Breast epithelium (tissue), 4 donors: ENCODE measurements around the gene ZMIZ1. TPM values are rescaled to one million over a fixed set of nuclear protein-coding genes. Genes with fewer than 3 reads are reported as not detected.

Experiments
- DNase-seq, 2 donors: peaks; one replicate each; pipeline ENCODE4 v3.0.0-alpha.2; 2019; ENCODE audit warnings: low spot score in 2 of 2
- H3K27ac ChIP-seq, 2 donors: fragments of 200-600 bp; sonication (generic) in 1 of 2; one replicate each; pipeline ENCODE4 v1.5.1; 2016 to 2019; ENCODE audit warnings: mild to moderate bottlenecking in 1 of 2
- H3K27me3 ChIP-seq, 2 donors: fragments of 200-600 bp; sonication (generic) in 1 of 2; one replicate each; pipeline versions ENCODE4 v1.5.1 to v1.6.0; 2017 to 2019; ENCODE audit warnings: control low read depth in 1 of 2, mild to moderate bottlenecking in 1 of 2
- H3K36me3 ChIP-seq: fragments of 200-600 bp; one replicate; pipeline ENCODE4 v1.5.1; 2019
- H3K4me1 ChIP-seq, 2 donors: fragments of 200-600 bp; sonication (generic); one replicate each; pipeline ENCODE4 v1.5.1; 2016 to 2019; ENCODE audit warnings: control low read depth in 1 of 2
- H3K4me3 ChIP-seq, 3 donors: fragments of 200-600 bp; sonication (generic); 1 replicate in 2 of 3; 2 replicates in 1 of 3; pipeline ENCODE4 v1.5.1; 2016 to 2019; ENCODE audit warnings: mild to moderate bottlenecking in 3 of 3, moderate library complexity in 2 of 3
- H3K9me3 ChIP-seq, 2 donors: fragments of 200-600 bp; sonication (generic) in 1 of 2; one replicate each; pipeline ENCODE4 v1.5.1; 2016 to 2019; ENCODE audit warnings: control low read depth in 1 of 2
- CTCF ChIP-seq, 3 donors: fragments of 450-650 bp; IDR thresholded peaks; one replicate each; pipeline ENCODE4 v1.5.1; 2016 to 2017; ENCODE audit warnings: antibody characterized with exemption in 3 of 3, mild to moderate bottlenecking in 3 of 3, moderate library complexity in 3 of 3
- POLR2A ChIP-seq: fragments of 450-650 bp; IDR thresholded peaks from one replicate; pipeline ENCODE4 v1.6.1; 2016; ENCODE audit warnings: antibody characterized with exemption, mild to moderate bottlenecking, moderate library complexity
- POLR2AphosphoS5 ChIP-seq, 3 donors: sonication (generic); formaldehyde crosslinking; IDR thresholded peaks; one replicate each; pipeline ENCODE4 v1.6.1; 2017; ENCODE audit warnings: antibody characterized with exemption in 3 of 3
- intact Hi-C: fragments of 100-400 bp; cut with DNase I; formaldehyde crosslinking; loops from one replicate; pipeline ENCODE4 v1.15.1; 2023; ENCODE audit warnings: low total_unique reads
- total RNA-seq, 3 donors: library from RNA; depleted of rRNA; stranded (reverse); fragments of >200 nt; gene quantifications; one replicate each; pipeline ENCODE4 v1.1.0, GENCODE V29; 2016

Gene ZMIZ1
- total RNA-seq, 3 donors from 2014 or later, result 34.4 to 63.7 (median 39.8) TPM

- Histone ChIP-seq H3K36me3 (no peaks in the 10 kb centered on the region), H3K4me3 (no peak overlapping the region), H3K4me1 (peaks cover 0 to 9% of the 10 kb centered on the region in 2 donors), H3K9me3 (no peaks in the 10 kb centered on the region), H3K27me3 (no peaks in the 10 kb centered on the region), H3K27ac (peak overlapping the region; percentile 66 to 69)
- intact Hi-C loops, result no loop called here
- TF ChIP-seq CTCF (IDR thresholded peaks at IDR 0.05) (no peak), POLR2AphosphoS5 (IDR thresholded peaks at IDR 0.05) (no peak), POLR2A (no peak)
- DNase-seq, result no peak
Measured at GRCh38 chr10:79139124-79139835, 70.5 kb downstream of the ZMIZ1 start.

GRCh38 chr10:79140085-79140793, 71.5 kb downstream of the ZMIZ1 start:
- TF ChIP-seq POLR2AphosphoS5 (IDR thresholded peaks at IDR 0.05) (no peak), CTCF (IDR thresholded peaks at IDR 0.05) (no peak), POLR2A (no peak)
- H3K4me3 ChIP-seq, result no peak overlapping the region
- peak overlapping the region; percentile 18 to 69 for H3K27ac ChIP-seq
- H3K4me1 ChIP-seq, result peaks cover 0 to 15% of the 10 kb centered on the region in 2 donors
- no peak for DNase-seq
- H3K36me3 ChIP-seq, result no peaks in the 10 kb centered on the region
- H3K9me3 ChIP-seq, result no peaks in the 10 kb centered on the region
- no peaks in the 10 kb centered on the region for H3K27me3 ChIP-seq
- intact Hi-C loops, result no loop called here

DNA sequence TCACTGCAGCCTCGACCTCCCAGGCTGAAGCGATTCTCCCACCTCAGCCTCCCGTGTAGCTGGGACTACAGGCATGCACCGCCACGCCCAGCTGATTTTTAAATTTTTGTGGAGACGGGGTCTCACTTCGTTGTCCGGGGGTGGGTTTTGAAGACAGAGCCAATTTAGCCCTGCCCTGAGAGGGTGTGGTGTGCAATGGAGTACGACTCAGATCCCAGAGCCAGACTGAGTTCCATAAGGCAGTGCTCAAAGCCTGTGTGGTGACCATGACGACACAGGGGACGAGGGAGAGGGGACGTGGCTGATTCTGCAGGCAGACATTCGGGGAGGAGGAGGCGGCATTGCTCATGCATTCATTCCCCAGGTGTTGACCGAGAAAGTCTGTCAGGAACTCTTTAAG, 72.1 kb downstream of the ZMIZ1 start:
- no peak for DNase-seq
- intact Hi-C loops, result no loop called here
- TF ChIP-seq POLR2AphosphoS5 (IDR thresholded peaks at IDR 0.05) (no peak), CTCF (IDR thresholded peaks at IDR 0.05) (no peak), POLR2A (no peak)
- Histone ChIP-seq H3K36me3 (no peaks in the 10 kb centered on the region), H3K4me1 (peaks cover 0 to 21% of the 10 kb centered on the region in 2 donors), H3K9me3 (no peaks in the 10 kb centered on the region), H3K4me3 (no peak overlapping the region), H3K27ac (no peak overlapping the region), H3K27me3 (no peaks in the 10 kb centered on the region)

- intact Hi-C loops, result no loop called here
- H3K4me3 ChIP-seq, result no peak overlapping the region
- peaks cover 8 to 34% of the 10 kb centered on the region in 2 donors for H3K4me1 ChIP-seq
- no peaks in the 10 kb centered on the region for H3K9me3 ChIP-seq
- DNase-seq, result no peak
- no peaks in the 10 kb centered on the region for H3K36me3 ChIP-seq
- peak overlapping the region; percentile 92 to 98 for H3K27ac ChIP-seq
- H3K27me3 ChIP-seq, result no peaks in the 10 kb centered on the region
- no peak for TF ChIP-seq POLR2AphosphoS5 (IDR thresholded peaks at IDR 0.05)
- no peak for TF ChIP-seq CTCF (IDR thresholded peaks at IDR 0.05)
- no peak for TF ChIP-seq POLR2A
Measured at GRCh38 chr10:79142064-79142491, 73.3 kb downstream of the ZMIZ1 start.
